T-cell (primary cell): Measurements from ENCODE around the gene WDFY4. TPM values are rescaled to one million over a fixed set of nuclear protein-coding genes. Genes with fewer than 3 reads are reported as not detected.

Source experiments
- ATAC-seq, 4 experiments: fragments of 200-7000 bp in 3 of 4; fragments of 150-1000 bp in 1 of 4; cut with Tn5 transposase; replicated peaks in 1 of 4; 1 replicate in 3 of 4; 2 replicates in 1 of 4; pipeline ENCODE4 v1.10.0; 2021; ENCODE audit warnings: moderate library complexity in 3 of 4, mild to moderate bottlenecking in 2 of 4, moderate number of reproducible peaks in 1 of 4
- CTCF ChIA-PET, 2 donors: fragments of 300-600 bp; sonication (Branson Sonifier 250); formaldehyde crosslinking; loops; one replicate each; lab custom pipeline; 2022; ENCODE audit warnings: antibody characterized with exemption in 2 of 2; lab: Charles Lee
- POLR2A ChIA-PET, 2 donors: fragments of 300-600 bp; sonication (Branson Sonifier 250); formaldehyde crosslinking; loops; one replicate each; lab custom pipeline; 2022; ENCODE audit warnings: antibody characterized with exemption in 2 of 2; lab: Charles Lee
- DNase-seq, 35 experiments: peaks; one replicate each; pipeline versions ENCODE4 v3.0.0 to v3.0.0-alpha.2; 2013 to 2023
- H3K27ac ChIP-seq: one replicate; pipeline ENCODE4 v1.5.1; 2013; ENCODE audit warnings: low read length
- H3K27me3 ChIP-seq, 2 experiments: replicated peaks in 1 of 2; 1 replicate in 1 of 2; 2 replicates in 1 of 2; pipeline versions ENCODE4 v1.6.1 to v1.7.0; 2013; ENCODE audit warnings: low read length in 1 of 2, mixed read lengths in 1 of 2; ENCODE audit not compliant: control insufficient read depth in 2 of 2, insufficient read depth in 2 of 2; ENCODE audit errors: extremely low read depth in 1 of 2
- H3K36me3 ChIP-seq, 2 donors: 1 replicate in 1 of 2; 2 replicates in 1 of 2; pipeline versions ENCODE4 v1.6.1 to v1.7.0; 2013; ENCODE audit warnings: low read length in 1 of 2; ENCODE audit not compliant: control insufficient read depth in 2 of 2, insufficient read depth in 1 of 2; ENCODE audit errors: extremely low read depth in 1 of 2
- H3K4me1 ChIP-seq, 2 experiments: 1 replicate in 1 of 2; 2 replicates in 1 of 2; pipeline versions ENCODE4 v1.6.1 to v1.7.0; 2013; ENCODE audit warnings: low read length in 2 of 2, mixed read lengths in 1 of 2; ENCODE audit not compliant: insufficient read depth in 2 of 2, control insufficient read depth in 1 of 2; ENCODE audit errors: extremely low read depth in 1 of 2
- H3K4me3 ChIP-seq, 2 donors: 1 replicate in 1 of 2; 2 replicates in 1 of 2; pipeline versions ENCODE4 v1.5.1 to v1.7.0; 2013; ENCODE audit warnings: mild to moderate bottlenecking in 2 of 2, low read length in 1 of 2, moderate library complexity in 1 of 2; ENCODE audit not compliant: control insufficient read depth in 1 of 2; ENCODE audit errors: extremely low read depth in 1 of 2
- H3K9me3 ChIP-seq: 2 replicates; pipeline ENCODE4 v1.7.0; 2013
- H3K27ac Mint-ChIP-seq, 2 donors: one replicate each; pipeline ENCODE4 v1.8.0; 2020 to 2021; ENCODE audit warnings: mild to moderate bottlenecking in 2 of 2, mixed read lengths in 2 of 2
- H3K27me3 Mint-ChIP-seq, 2 donors: one replicate each; pipeline ENCODE4 v1.8.0; 2021 to 2022; ENCODE audit warnings: mixed read lengths in 2 of 2
- H3K36me3 Mint-ChIP-seq: one replicate; pipeline ENCODE4 v1.8.0; 2021; ENCODE audit warnings: mixed read lengths
- H3K4me1 Mint-ChIP-seq, 3 donors: one replicate each; pipeline ENCODE4 v1.8.0; 2020 to 2022; ENCODE audit warnings: mixed read lengths in 3 of 3, mild to moderate bottlenecking in 1 of 3
- H3K4me3 Mint-ChIP-seq, 3 donors: one replicate each; pipeline ENCODE4 v1.8.0; 2020 to 2022; ENCODE audit warnings: mild to moderate bottlenecking in 3 of 3, mixed read lengths in 3 of 3, moderate library complexity in 3 of 3
- H3K9me3 Mint-ChIP-seq, 3 donors: one replicate each; pipeline ENCODE4 v1.8.0; 2020 to 2022; ENCODE audit warnings: mixed read lengths in 3 of 3
- WGBS: methylation state at CpG from one replicate; pipeline ENCODE4 v1.1.5; 2013; ENCODE audit warnings: missing lambda C conversion rate; ENCODE audit not compliant: insufficient coverage; 5-methylcytosine and 5-hydroxymethylcytosine counted together
- total RNA-seq, 35 experiments: library from RNA in 6 of 35; stranded (reverse) in 6 of 35; fragments of 120-200 nt in 1 of 35; gene quantifications; one replicate each; pipeline versions ENCODE4 v1.2.1 to v1.2.4 and lab custom pipeline; 2013 to 2026

Gene WDFY4
- total RNA-seq, 5 donors from 2014 or later (not counting 1 experiment from before 2014, with no cell fraction given) = 2.6 to 15.5 (median 4.2) TPM

DNA sequence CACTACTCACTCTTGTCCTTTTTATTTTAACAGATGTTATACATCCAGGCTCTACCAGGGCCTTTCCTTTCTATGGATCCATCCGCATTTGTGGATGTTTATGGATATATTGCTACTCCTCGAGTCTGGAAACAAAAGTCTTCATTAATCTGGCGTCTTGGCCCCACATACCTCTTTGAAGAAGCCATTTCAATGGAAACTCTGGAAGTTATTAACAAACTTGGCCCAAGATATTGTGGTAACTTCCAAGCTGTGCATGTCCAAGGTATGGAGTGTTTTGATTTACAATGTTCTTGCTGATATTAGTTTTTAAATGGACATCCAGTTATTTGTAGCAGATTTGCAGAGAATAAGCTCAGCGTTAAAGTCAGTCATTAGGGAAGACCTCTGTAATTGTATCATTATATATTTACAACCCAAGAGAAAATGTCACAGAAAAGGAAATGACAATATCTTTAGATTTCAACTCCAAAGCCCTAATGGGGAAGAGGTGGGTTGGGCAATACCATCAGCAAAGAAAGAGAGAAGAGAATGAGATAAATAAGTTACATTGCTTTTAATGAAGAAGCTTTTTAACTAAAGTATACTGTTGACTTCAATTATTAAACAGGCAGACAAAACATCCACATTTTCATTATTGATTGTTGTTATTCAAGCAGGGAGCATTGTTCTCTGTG lies 102.1 kb downstream of the WDFY4 start:
- CTCF ChIA-PET = no interaction called here
- Mint-ChIP-seq H3K27ac (no peak overlapping the region), H3K9me3 (no peaks in the 10 kb centered on the region), H3K27me3 (peaks cover under 1 to 12% of the 10 kb centered on the region in 2 donors), H3K36me3 (no peaks in the 10 kb centered on the region), H3K4me1 (no peaks in the 10 kb centered on the region), H3K4me3 (no peak overlapping the region)
- Histone ChIP-seq H3K4me1 (no peaks in the 10 kb centered on the region), H3K27ac (no peak overlapping the region), H3K4me3 (no peak overlapping the region), H3K9me3 (no peaks in the 10 kb centered on the region), H3K36me3 (no peaks in the 10 kb centered on the region), H3K27me3 (peaks cover 0 to 17% of the 10 kb centered on the region in 2 experiments)
- DNase-seq (no peak), ATAC-seq (no peak)
- 80% methylated on average over 2 of the region's 4 CpGs for WGBS
- POLR2A ChIA-PET = interaction anchor here in 1 of 2 donors (0.6 kb wide), 1 partner anchor 395 kb away, joined by 3 read pairs; no protein-coding TSS in a partner anchor

DNA sequence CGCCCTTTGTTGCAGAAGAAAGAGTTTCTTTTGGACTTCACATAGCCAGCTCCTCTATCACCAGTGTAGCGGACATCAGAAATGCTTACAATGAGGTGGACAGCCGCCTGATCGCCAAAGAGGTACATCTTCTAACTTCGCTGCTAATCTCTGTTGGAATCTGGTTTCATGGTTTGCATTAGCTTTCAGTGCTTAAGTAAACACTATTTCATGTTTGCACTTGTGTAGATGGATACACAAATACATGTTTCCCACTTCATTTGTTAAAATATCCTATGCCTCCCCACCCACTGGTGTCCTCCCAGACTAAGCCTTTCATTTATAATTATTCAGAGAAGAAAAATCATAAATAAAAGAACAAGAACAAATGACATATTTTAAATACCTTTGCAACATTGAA lies 103.9 kb downstream of the WDFY4 start:
- Histone ChIP-seq H3K27me3 (peaks cover 0 to 18% of the 10 kb centered on the region in 2 experiments), H3K9me3 (no peaks in the 10 kb centered on the region), H3K4me3 (no peak overlapping the region), H3K27ac (no peak overlapping the region), H3K36me3 (no peaks in the 10 kb centered on the region), H3K4me1 (peaks cover 0 to 4% of the 10 kb centered on the region in 2 experiments)
- no peaks in the 10 kb centered on the region for H3K36me3 Mint-ChIP-seq
- H3K27me3 Mint-ChIP-seq = peaks cover 6 to 18% of the 10 kb centered on the region in 2 donors
- DNase-seq = no peak
- ChIA-PET CTCF (no interaction called here), POLR2A (no interaction called here)
- ATAC-seq = no peak
- no peaks in the 10 kb centered on the region for H3K9me3 Mint-ChIP-seq
- H3K4me3 Mint-ChIP-seq = no peak overlapping the region
- no peak overlapping the region for H3K27ac Mint-ChIP-seq
- H3K4me1 Mint-ChIP-seq = peaks cover 0 to 2% (median 0%) of the 10 kb centered on the region in 3 donors
- 29% methylated on average over 1 of the region's 5 CpGs for WGBS

DNA sequence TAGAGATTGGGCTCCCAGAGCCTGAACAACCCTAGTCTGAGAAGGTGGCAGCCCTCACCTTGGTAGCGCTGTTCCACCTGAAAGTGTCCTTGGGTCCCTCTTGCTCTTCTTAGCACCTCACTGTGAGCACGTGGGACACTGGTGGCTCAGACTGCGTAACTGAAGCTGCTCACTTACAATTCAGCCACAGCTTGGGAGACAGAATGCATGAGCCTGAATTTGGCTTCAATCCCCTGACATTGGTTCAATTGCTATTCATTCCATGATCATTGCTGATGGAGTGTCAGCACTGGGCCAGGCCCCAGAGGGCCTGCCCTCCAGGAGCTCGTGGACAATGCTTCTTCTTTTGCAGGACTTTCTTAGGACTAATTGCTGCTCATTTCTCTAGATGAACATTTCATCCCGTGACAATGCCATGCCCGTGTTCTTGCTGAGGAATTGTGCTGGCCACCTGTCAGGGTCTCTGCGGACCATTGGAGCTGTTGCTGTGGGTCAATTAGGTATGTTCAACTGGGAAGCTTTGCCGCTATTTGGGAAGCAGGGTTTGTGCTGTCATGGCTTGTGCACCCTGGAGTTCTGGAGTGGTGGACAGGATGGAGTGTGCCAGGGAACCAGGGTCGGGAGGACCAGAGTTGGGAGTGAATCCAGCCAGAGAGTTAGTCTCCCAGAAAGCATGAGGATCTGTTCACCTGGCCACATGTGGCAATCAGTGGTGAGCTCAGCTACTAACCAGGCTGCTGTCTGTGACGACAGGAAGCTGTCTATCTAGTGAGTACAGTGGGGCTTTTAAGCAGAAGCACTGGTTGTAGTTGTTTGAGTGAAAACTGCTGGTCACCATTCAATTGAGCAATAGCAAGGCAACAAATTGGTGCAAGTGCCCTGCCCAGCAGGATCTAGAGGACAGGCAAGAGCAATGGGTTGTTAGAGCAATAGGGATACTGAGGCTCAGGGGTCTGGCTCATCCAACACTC lies 105.1 kb downstream of the WDFY4 start:
- Mint-ChIP-seq H3K27me3 (peaks cover 6 to 18% of the 10 kb centered on the region in 2 donors), H3K36me3 (no peaks in the 10 kb centered on the region), H3K4me3 (no peak overlapping the region), H3K4me1 (peaks cover 0 to 2% (median 0%) of the 10 kb centered on the region in 3 donors), H3K27ac (no peak overlapping the region), H3K9me3 (no peaks in the 10 kb centered on the region)
- Histone ChIP-seq H3K4me1 (peaks cover 0 to 4% of the 10 kb centered on the region in 2 experiments), H3K36me3 (no peaks in the 10 kb centered on the region), H3K4me3 (no peak overlapping the region), H3K27ac (no peak overlapping the region), H3K9me3 (no peaks in the 10 kb centered on the region), H3K27me3 (peaks cover 0 to 23% of the 10 kb centered on the region in 2 experiments)
- 83% methylated on average over 9 of the region's 10 CpGs for WGBS
- no peak for ATAC-seq
- no peak for DNase-seq
- POLR2A ChIA-PET = no interaction called here
- CTCF ChIA-PET = no interaction called here

DNA sequence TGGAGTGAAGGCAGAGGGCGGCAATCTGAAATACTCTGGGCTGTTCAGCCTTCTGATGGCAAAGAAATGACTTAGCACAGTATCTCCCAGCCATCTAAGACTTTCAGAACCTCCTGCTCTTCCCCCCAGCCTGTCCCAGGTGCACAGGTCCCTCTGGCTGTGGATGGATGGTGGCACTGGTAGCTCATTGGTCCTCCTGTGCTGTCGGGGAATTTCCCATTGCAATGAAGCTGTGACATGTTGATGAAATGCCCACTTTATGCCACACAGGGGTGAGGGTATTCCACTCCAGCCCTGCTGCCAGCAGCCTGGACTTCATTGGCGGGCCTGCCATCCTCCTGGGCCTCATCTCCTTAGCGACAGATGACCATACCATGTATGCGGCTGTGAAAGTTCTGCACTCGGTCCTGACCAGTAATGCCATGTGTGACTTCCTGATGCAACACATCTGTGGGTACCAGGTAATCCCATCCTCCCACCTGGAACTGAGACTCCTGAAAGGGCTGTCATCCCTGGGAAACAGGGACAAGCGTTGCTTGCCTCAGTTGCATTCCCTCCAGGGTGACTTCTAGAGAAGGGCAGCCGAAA lies 105.9 kb downstream of the WDFY4 start:
- Mint-ChIP-seq H3K27me3 (peaks cover 6 to 16% of the 10 kb centered on the region in 2 donors), H3K9me3 (no peaks in the 10 kb centered on the region), H3K4me3 (no peak overlapping the region), H3K36me3 (no peaks in the 10 kb centered on the region), H3K4me1 (peaks cover 0 to 2% (median 0%) of the 10 kb centered on the region in 3 donors), H3K27ac (no peak overlapping the region)
- DNase-seq (no peak), ATAC-seq (no peak)
- H3K9me3 ChIP-seq = no peaks in the 10 kb centered on the region
- peaks cover 0 to 4% of the 10 kb centered on the region in 2 experiments for H3K4me1 ChIP-seq
- no peak overlapping the region for H3K27ac ChIP-seq
- 79% methylated on average over 8 of the region's 8 CpGs for WGBS
- ChIA-PET POLR2A (no interaction called here), CTCF (no interaction called here)
- H3K36me3 ChIP-seq = no peaks in the 10 kb centered on the region
- H3K27me3 ChIP-seq = peaks cover 0 to 24% of the 10 kb centered on the region in 2 experiments
- H3K4me3 ChIP-seq = no peak overlapping the region

DNA sequence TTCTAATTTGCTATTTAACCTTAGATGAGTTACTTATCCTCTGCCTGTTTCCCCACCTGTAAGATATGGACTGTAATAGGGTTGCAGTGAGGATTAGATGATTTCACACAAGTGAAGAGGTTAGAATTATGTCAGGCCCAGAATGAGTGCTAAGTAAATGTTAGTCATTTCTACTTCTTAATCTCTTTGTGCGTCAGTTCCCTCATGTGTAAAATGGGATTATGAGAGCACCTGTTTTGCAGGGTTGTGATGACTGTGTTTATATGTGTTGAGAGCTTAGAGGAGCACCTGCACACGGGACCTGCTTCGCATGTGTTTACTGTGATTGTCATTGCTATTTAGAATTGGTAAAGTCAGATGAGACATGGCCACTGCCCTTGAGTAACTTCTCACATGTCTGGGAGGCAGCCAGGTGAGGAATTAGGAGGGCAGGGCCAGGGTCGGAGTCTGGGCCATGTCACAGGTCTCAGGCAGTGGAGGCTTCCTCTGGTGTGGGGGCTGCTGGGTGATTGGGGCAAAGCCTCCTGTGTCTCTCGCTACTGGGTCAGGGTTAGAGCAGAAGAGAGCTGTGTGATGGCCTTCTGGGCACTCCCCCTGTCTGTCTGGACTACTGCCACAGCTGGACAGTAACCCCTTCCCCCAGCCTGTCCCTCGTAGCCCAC lies 106.7 kb downstream of the WDFY4 start:
- Histone ChIP-seq H3K9me3 (no peaks in the 10 kb centered on the region), H3K27ac (no peak overlapping the region), H3K36me3 (no peaks in the 10 kb centered on the region), H3K4me3 (no peak overlapping the region), H3K4me1 (peaks cover 0 to 4% of the 10 kb centered on the region in 2 experiments), H3K27me3 (peaks cover 0 to 25% of the 10 kb centered on the region in 2 experiments)
- WGBS = 68% methylated on average over 5 of the region's 6 CpGs
- no peaks in the 10 kb centered on the region for H3K36me3 Mint-ChIP-seq
- no peak overlapping the region for H3K27ac Mint-ChIP-seq
- peaks cover 0 to 2% (median 0%) of the 10 kb centered on the region in 3 donors for H3K4me1 Mint-ChIP-seq
- no peak overlapping the region for H3K4me3 Mint-ChIP-seq
- ATAC-seq = no peak
- no peak for DNase-seq
- ChIA-PET CTCF (no interaction called here), POLR2A (no interaction called here)
- peaks cover 6 to 16% of the 10 kb centered on the region in 2 donors for H3K27me3 Mint-ChIP-seq
- H3K9me3 Mint-ChIP-seq = no peaks in the 10 kb centered on the region

DNA sequence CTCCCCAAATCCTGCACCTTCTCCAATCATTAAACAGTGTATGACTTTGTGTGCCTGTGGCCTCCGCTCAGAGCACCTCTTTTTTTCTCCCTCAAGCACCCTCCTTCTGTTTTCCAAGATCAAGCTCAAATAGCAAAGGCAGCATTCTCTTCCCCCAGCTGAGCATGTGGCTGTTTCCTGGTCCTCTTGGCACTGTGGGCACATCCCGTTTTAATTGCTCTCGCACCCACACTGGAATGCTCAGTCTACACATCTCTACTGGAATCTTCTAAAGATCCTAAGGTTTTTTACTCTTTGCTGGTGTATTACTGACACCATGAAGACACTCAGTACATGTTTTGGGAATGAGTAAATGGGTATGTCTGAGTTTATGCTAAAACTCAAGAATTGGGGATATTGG lies 107.4 kb downstream of the WDFY4 start:
- H3K4me3 Mint-ChIP-seq = no peak overlapping the region
- peaks cover 0 to 25% of the 10 kb centered on the region in 2 experiments for H3K27me3 ChIP-seq
- DNase-seq (no peak), ATAC-seq (no peak)
- CTCF ChIA-PET = no interaction called here
- H3K36me3 Mint-ChIP-seq = no peaks in the 10 kb centered on the region
- H3K4me1 ChIP-seq = peaks cover 0 to 4% of the 10 kb centered on the region in 2 experiments
- no peaks in the 10 kb centered on the region for H3K9me3 ChIP-seq
- H3K27ac Mint-ChIP-seq = no peak overlapping the region
- H3K27me3 Mint-ChIP-seq = peaks cover 6 to 16% of the 10 kb centered on the region in 2 donors
- POLR2A ChIA-PET = no interaction called here
- H3K9me3 Mint-ChIP-seq = no peaks in the 10 kb centered on the region
- no peak overlapping the region for H3K27ac ChIP-seq
- no peaks in the 10 kb centered on the region for H3K36me3 ChIP-seq
- 78% methylated on average over 1 of the region's 3 CpGs for WGBS
- no peak overlapping the region for H3K4me3 ChIP-seq
- H3K4me1 Mint-ChIP-seq = peaks cover 0 to 2% (median 0%) of the 10 kb centered on the region in 3 donors
